NCI-H1694 treated with DMSO at 0.1 percent for 48 hours (cell line): ENCODE measurements around the gene MAP3K7.

Experiments
- DNase-seq: peaks from one replicate; lab custom pipeline; 2025; lab: John Stamatoyannopoulos, UW

MAP3K7 gene

GRCh38 chr6:90484385-90484784 lies 102.5 kb downstream of the MAP3K7 start:
- DNase-seq = no peak

- no peak for DNase-seq
Observed at GRCh38 chr6:90483956-90484355, 102.9 kb downstream of the MAP3K7 start.

GRCh38 chr6:90483116-90483839 lies 103.6 kb downstream of the MAP3K7 start:
- DNase-seq = no peak

- DNase-seq = no peak
Observed at GRCh38 chr6:90480666-90481065, 106.2 kb downstream of the MAP3K7 start.

- no peak for DNase-seq
Observed at GRCh38 chr6:90479603-90479926, 107.3 kb downstream of the MAP3K7 start.

GRCh38 chr6:90478789-90479602 lies 107.9 kb downstream of the MAP3K7 start:
- peak; percentile 76 for DNase-seq

- DNase-seq = no peak
Observed at GRCh38 chr6:90478278-90478677, 108.6 kb downstream of the MAP3K7 start.

- no peak for DNase-seq
Observed at GRCh38 chr6:90477366-90477765, 109.5 kb downstream of the MAP3K7 start.

GRCh38 chr6:90472716-90473115 lies 114.2 kb downstream of the MAP3K7 start:
- no peak for DNase-seq

- no peak for DNase-seq
Observed at GRCh38 chr6:90471263-90471662, 115.6 kb downstream of the MAP3K7 start.

- DNase-seq = no peak
Observed at GRCh38 chr6:90469906-90470305, 117.0 kb downstream of the MAP3K7 start.

GRCh38 chr6:90468859-90469258 lies 118.0 kb downstream of the MAP3K7 start:
- DNase-seq = no peak

GRCh38 chr6:90468080-90468479 lies 118.8 kb downstream of the MAP3K7 start:
- no peak for DNase-seq

- DNase-seq = no peak
Observed at GRCh38 chr6:90467546-90467945, 119.3 kb downstream of the MAP3K7 start.

GRCh38 chr6:90466154-90466940 lies 120.5 kb downstream of the MAP3K7 start:
- no peak for DNase-seq

- DNase-seq = no peak
Observed at GRCh38 chr6:90465686-90466085, 121.2 kb downstream of the MAP3K7 start.

GRCh38 chr6:90464507-90464906 lies 122.4 kb downstream of the MAP3K7 start:
- DNase-seq = no peak

GRCh38 chr6:90463874-90464273 lies 123.0 kb downstream of the MAP3K7 start:
- DNase-seq = no peak
